Hepatocyte (in vitro differentiated cells): ENCODE data around the gene B3GALT4. TPM values are rescaled to one million over a fixed set of nuclear protein-coding genes. Genes with fewer than 3 reads are reported as not detected.

Experiments used
- DNase-seq: peaks from one replicate; pipeline ENCODE4 v3.0.0-alpha.2; 2016; ENCODE audit warnings: low spot score
- H2AFZ ChIP-seq: fragments of 200-600 bp; sonication (generic); 2 replicates; pipeline ENCODE4 v1.6.0; 2016; ENCODE audit warnings: antibody characterized with exemption, mild to moderate bottlenecking
- H3K27ac ChIP-seq: fragments of 200-600 bp; sonication (generic); 2 replicates; pipeline ENCODE4 v1.5.1; 2016; ENCODE audit warnings: mild to moderate bottlenecking
- H3K27me3 ChIP-seq: fragments of 200-600 bp; sonication (generic); 2 replicates; pipeline ENCODE4 v1.6.1; 2016
- H3K36me3 ChIP-seq: fragments of 200-600 bp; sonication (generic); replicated peaks from 2 replicates; pipeline ENCODE4 v1.5.1; 2016; ENCODE audit warnings: low read depth; ENCODE audit not compliant: insufficient read depth
- H3K4me1 ChIP-seq: fragments of 200-600 bp; sonication (generic); 2 replicates; pipeline ENCODE4 v1.5.1; 2016; ENCODE audit warnings: mild to moderate bottlenecking, moderate library complexity; ENCODE audit not compliant: insufficient read depth
- H3K4me2 ChIP-seq: fragments of 200-600 bp; sonication (generic); 2 replicates; pipeline ENCODE4 v1.6.0; 2016
- H3K4me3 ChIP-seq: fragments of 200-600 bp; sonication (generic); 2 replicates; pipeline ENCODE4 v1.5.1; 2016; ENCODE audit warnings: mild to moderate bottlenecking
- H3K79me2 ChIP-seq: fragments of 200-600 bp; sonication (generic); 2 replicates; pipeline ENCODE4 v1.6.0; 2017; ENCODE audit warnings: mild to moderate bottlenecking
- H3K9me2 ChIP-seq: fragments of 200-600 bp; sonication (generic); replicated peaks from 2 replicates; pipeline ENCODE4 v1.6.0; 2017; ENCODE audit warnings: mild to moderate bottlenecking; ENCODE audit not compliant: insufficient read depth
- H3K9me3 ChIP-seq: fragments of 200-600 bp; sonication (generic); 2 replicates; pipeline ENCODE4 v1.5.1; 2016; ENCODE audit warnings: low read depth, mild to moderate bottlenecking
- H4K20me1 ChIP-seq: fragments of 200-600 bp; sonication (generic); 2 replicates; pipeline ENCODE4 v1.6.0; 2016; ENCODE audit warnings: mild to moderate bottlenecking; ENCODE audit not compliant: insufficient read depth, poor library complexity, severe bottlenecking
- EZH2 ChIP-seq: fragments of 200-600 bp; sonication (generic); IDR thresholded peaks from 2 replicates; pipeline ENCODE4 v1.6.1; 2016; ENCODE audit warnings: antibody characterized with exemption, mild to moderate bottlenecking, borderline replicate concordance
- EZH2phosphoT487 ChIP-seq: fragments of 200-600 bp; sonication (generic); IDR thresholded peaks from one replicate; pipeline ENCODE4 v1.6.1; 2018; ENCODE audit warnings: antibody characterized with exemption, mild to moderate bottlenecking, low read depth, moderate library complexity; ENCODE audit not compliant: unreplicated experiment, severe bottlenecking
- WGBS: methylation state at CpG from one replicate; pipeline ENCODE4 v1.1.6; 2016; ENCODE audit warnings: low lambda C conversion rate; ENCODE audit errors: missing lambda C conversion rate; 5-methylcytosine and 5-hydroxymethylcytosine counted together
- microRNA-seq: library from miRNA; unstranded; fragments of <30 nt; microRNA quantifications from one replicate; pipeline ENCODE4, GENCODE V29; 2017
- polyA plus RNA-seq: library from polyadenylated mRNA; unstranded; fragments of >200 nt; fragmentation: Nextera tagmentation; extraction: Ambion mirVana; gene quantifications from 2 replicates; pipeline ENCODE4 v1.2.1, GENCODE V29; 2016
- total RNA-seq: library from RNA; depleted of rRNA; stranded (reverse); fragments of >200 nt; gene quantifications from 2 replicates; pipeline ENCODE4 v1.2.3, GENCODE V29; 2014
- TF ChIP-seq, protein P1 (sequence below): fragments of 200-600 bp; sonication (generic); IDR thresholded peaks from 2 replicates; pipeline ENCODE4 v1.5.1; 2016; ENCODE audit warnings: antibody characterized with exemption, mild to moderate bottlenecking; ENCODE audit not compliant: poor library complexity

B3GALT4 gene
- total and polyA plus RNA-seq, 2 experiments from 2014 or later, result 2.0 to 5.7 TPM

DNA sequence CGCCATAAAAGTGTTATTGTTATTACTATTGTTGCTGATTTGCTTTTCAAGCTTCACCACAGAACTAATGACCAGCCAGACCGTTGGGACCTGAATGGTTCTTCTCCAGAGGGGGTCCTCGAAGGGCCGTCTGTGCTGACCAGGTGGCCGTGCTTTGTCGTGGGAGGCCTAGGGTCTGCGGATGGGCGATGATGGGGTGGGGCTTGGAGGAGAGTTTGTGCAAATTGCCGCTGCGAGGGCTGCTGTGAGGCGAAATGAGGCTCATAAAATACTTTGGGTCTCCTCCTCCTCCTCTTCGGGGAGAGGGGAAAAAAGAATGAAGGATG is 46.7 kb downstream of the B3GALT4 start:
- H3K27ac ChIP-seq, result peak overlapping the region; percentile 13
- 5% methylated on average over 12 of the region's 12 CpGs for WGBS

DNA sequence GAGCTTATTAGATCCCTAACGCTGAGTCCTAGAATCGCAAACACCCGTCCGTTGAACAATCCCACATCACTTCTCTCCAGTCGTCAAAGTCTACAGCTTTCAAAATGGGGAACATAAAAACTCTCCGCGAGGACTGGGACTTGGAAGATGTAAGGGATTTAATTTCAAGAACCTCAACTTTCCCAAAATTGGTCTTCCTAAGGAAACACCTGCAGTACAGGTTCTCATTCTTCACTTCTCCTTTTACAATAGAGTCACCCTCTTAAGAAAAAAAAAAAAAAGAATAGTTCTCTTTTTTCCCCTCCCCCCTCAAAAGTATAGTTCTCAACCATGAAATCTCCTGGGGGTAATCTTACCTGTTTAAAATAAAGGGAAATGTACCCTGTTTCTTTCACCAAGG is 47.2 kb downstream of the B3GALT4 start:
- TF ChIP-seq EZH2 (no peak), EZH2phosphoT487 (no peak)
- TF ChIP-seq, protein P1, sequence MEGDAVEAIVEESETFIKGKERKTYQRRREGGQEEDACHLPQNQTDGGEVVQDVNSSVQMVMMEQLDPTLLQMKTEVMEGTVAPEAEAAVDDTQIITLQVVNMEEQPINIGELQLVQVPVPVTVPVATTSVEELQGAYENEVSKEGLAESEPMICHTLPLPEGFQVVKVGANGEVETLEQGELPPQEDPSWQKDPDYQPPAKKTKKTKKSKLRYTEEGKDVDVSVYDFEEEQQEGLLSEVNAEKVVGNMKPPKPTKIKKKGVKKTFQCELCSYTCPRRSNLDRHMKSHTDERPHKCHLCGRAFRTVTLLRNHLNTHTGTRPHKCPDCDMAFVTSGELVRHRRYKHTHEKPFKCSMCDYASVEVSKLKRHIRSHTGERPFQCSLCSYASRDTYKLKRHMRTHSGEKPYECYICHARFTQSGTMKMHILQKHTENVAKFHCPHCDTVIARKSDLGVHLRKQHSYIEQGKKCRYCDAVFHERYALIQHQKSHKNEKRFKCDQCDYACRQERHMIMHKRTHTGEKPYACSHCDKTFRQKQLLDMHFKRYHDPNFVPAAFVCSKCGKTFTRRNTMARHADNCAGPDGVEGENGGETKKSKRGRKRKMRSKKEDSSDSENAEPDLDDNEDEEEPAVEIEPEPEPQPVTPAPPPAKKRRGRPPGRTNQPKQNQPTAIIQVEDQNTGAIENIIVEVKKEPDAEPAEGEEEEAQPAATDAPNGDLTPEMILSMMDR, result no peak
- no peak for DNase-seq
- Histone ChIP-seq H3K36me3 (no peaks in the 10 kb centered on the region), H3K27ac (peak overlapping the region; percentile 13), H3K4me2 (peak overlapping the region; percentile 74), H4K20me1 (no peaks in the 10 kb centered on the region), H3K4me3 (peak overlapping the region; percentile 18), H3K4me1 (peaks cover 11% of the 10 kb centered on the region), H2AFZ (peak overlapping the region; percentile 45), H3K27me3 (no peaks in the 10 kb centered on the region), H3K9me3 (no peaks in the 10 kb centered on the region), H3K79me2 (peaks cover 29% of the 10 kb centered on the region), H3K9me2 (no peaks in the 10 kb centered on the region)
- 59% methylated on average over 7 of the region's 7 CpGs for WGBS

More for the DNA sequence above, 46.7 kb downstream of the B3GALT4 start:
- Histone ChIP-seq H3K4me2 (peak overlapping the region; percentile 74), H4K20me1 (no peaks in the 10 kb centered on the region), H3K36me3 (no peaks in the 10 kb centered on the region), H3K9me2 (no peaks in the 10 kb centered on the region), H3K27me3 (no peaks in the 10 kb centered on the region), H3K9me3 (no peaks in the 10 kb centered on the region), H3K4me3 (peak overlapping the region; percentile 18), H2AFZ (peak overlapping the region; percentile 45), H3K79me2 (peaks cover 29% of the 10 kb centered on the region), H3K4me1 (peaks cover 14% of the 10 kb centered on the region)
- no peak for DNase-seq
- TF ChIP-seq, protein P1, result no peak
- TF ChIP-seq EZH2phosphoT487 (no peak), EZH2 (no peak)

Small RNAs within 50 kb of the gene (microRNA-seq; reads per million reads assigned to microRNA genes)
- gene MIR6834 (not detected), gene MIR6873 (not detected)

Other genes starting within 250 kb of the B3GALT4 start
- 2.6 and 5.3 TPM in 2 replicates for gene HLA-DPA1, start 203.5 kb upstream of the B3GALT4 start, total RNA-seq
- gene HLA-DPA1, start 203.5 kb upstream of the B3GALT4 start, polyA plus RNA-seq, result 1.7 and 4.7 TPM in 2 replicates
- gene HLA-DPB1, start 201.1 kb upstream of the B3GALT4 start, total RNA-seq, result 18.0 and 22.1 TPM in 2 replicates
- gene HLA-DPB1, start 201.1 kb upstream of the B3GALT4 start, polyA plus RNA-seq, result 12.4 and 16.0 TPM in 2 replicates
- 2.5 and 3.0 TPM in 2 replicates for gene COL11A2, start 84.7 kb upstream of the B3GALT4 start, total RNA-seq
- 4.2 and 4.7 TPM in 2 replicates for gene COL11A2, start 84.7 kb upstream of the B3GALT4 start, polyA plus RNA-seq
- gene RXRB, start 76.5 kb upstream of the B3GALT4 start, total RNA-seq, result 14.2 and 17.0 TPM in 2 replicates
- gene RXRB, start 76.5 kb upstream of the B3GALT4 start, polyA plus RNA-seq, result 24.6 and 29.8 TPM in 2 replicates
- 118 and 130 TPM in 2 replicates for gene SLC39A7, start 76.3 kb upstream of the B3GALT4 start, total RNA-seq
- gene SLC39A7, start 76.3 kb upstream of the B3GALT4 start, polyA plus RNA-seq, result 46.4 and 55.0 TPM in 2 replicates
- 6.0 and 7.8 TPM in 2 replicates for gene HSD17B8, start 72.5 kb upstream of the B3GALT4 start, total RNA-seq
- 11.1 and 12.9 TPM in 2 replicates for gene HSD17B8, start 72.5 kb upstream of the B3GALT4 start, polyA plus RNA-seq
- gene RING1, start 68.6 kb upstream of the B3GALT4 start, total RNA-seq, result 25.0 and 25.6 TPM in 2 replicates
- 32.3 and 32.5 TPM in 2 replicates for gene RING1, start 68.6 kb upstream of the B3GALT4 start, polyA plus RNA-seq
- gene VPS52, start 5.2 kb upstream of the B3GALT4 start, total RNA-seq, result 28.8 and 43.2 TPM in 2 replicates
- 42.5 and 48.3 TPM in 2 replicates for gene VPS52, start 5.2 kb upstream of the B3GALT4 start, polyA plus RNA-seq
- gene RPS18, start 5.0 kb upstream of the B3GALT4 start, total RNA-seq, result 3,293 and 3,728 TPM in 2 replicates
- gene RPS18, start 5.0 kb upstream of the B3GALT4 start, polyA plus RNA-seq, result 1,497 and 1,517 TPM in 2 replicates
- gene WDR46, start 12.1 kb downstream of the B3GALT4 start, total RNA-seq, result 46.6 and 51.1 TPM in 2 replicates
- gene WDR46, start 12.1 kb downstream of the B3GALT4 start, polyA plus RNA-seq, result 70.1 and 84.2 TPM in 2 replicates
- gene PFDN6, start 12.5 kb downstream of the B3GALT4 start, total RNA-seq, result 43.9 and 52.7 TPM in 2 replicates
- gene PFDN6, start 12.5 kb downstream of the B3GALT4 start, polyA plus RNA-seq, result 19.5 and 27.2 TPM in 2 replicates
- 57.4 and 63.3 TPM in 2 replicates for gene RGL2, start 21.8 kb downstream of the B3GALT4 start, total RNA-seq
- gene RGL2, start 21.8 kb downstream of the B3GALT4 start, polyA plus RNA-seq, result 82.1 and 89.3 TPM in 2 replicates
- 39.1 and 59.3 TPM in 2 replicates for gene TAPBP, start 37.0 kb downstream of the B3GALT4 start, total RNA-seq
- gene TAPBP, start 37.0 kb downstream of the B3GALT4 start, polyA plus RNA-seq, result 108 and 116 TPM in 2 replicates
- 21.6 and 23.4 TPM in 2 replicates for gene ZBTB22, start 40.6 kb downstream of the B3GALT4 start, total RNA-seq
- gene ZBTB22, start 40.6 kb downstream of the B3GALT4 start, polyA plus RNA-seq, result 23.2 and 23.8 TPM in 2 replicates
- 26.4 and 31.0 TPM in 2 replicates for gene DAXX, start 45.8 kb downstream of the B3GALT4 start, total RNA-seq
- 28.4 and 35.3 TPM in 2 replicates for gene DAXX, start 45.8 kb downstream of the B3GALT4 start, polyA plus RNA-seq
- gene KIFC1, start 114.7 kb downstream of the B3GALT4 start, total RNA-seq, result 6.9 and 12.7 TPM in 2 replicates
- 6.1 and 6.6 TPM in 2 replicates for gene KIFC1, start 114.7 kb downstream of the B3GALT4 start, polyA plus RNA-seq
- gene PHF1, start 133.9 kb downstream of the B3GALT4 start, total RNA-seq, result 37.2 and 44.4 TPM in 2 replicates
- 42.4 and 53.0 TPM in 2 replicates for gene PHF1, start 133.9 kb downstream of the B3GALT4 start, polyA plus RNA-seq
- gene CUTA, start 141.0 kb downstream of the B3GALT4 start, total RNA-seq, result 121 and 150 TPM in 2 replicates
- 349 and 357 TPM in 2 replicates for gene CUTA, start 141.0 kb downstream of the B3GALT4 start, polyA plus RNA-seq
- gene SYNGAP1, start 142.9 kb downstream of the B3GALT4 start, total RNA-seq, result 5.3 and 6.6 TPM in 2 replicates
- 4.9 and 5.7 TPM in 2 replicates for gene SYNGAP1, start 142.9 kb downstream of the B3GALT4 start, polyA plus RNA-seq
- gene ZBTB9, start 177.5 kb downstream of the B3GALT4 start, total RNA-seq, result 5.1 and 6.2 TPM in 2 replicates
- gene ZBTB9, start 177.5 kb downstream of the B3GALT4 start, polyA plus RNA-seq, result 5.0 and 6.7 TPM in 2 replicates